ENCODE results near the gene MYADM. TPM values are rescaled to one million over a fixed set of nuclear protein-coding genes. Genes with fewer than 3 reads are reported as not detected.

The MYADM gene
- total RNA-seq, 1 experiment from 2014 or later, result 78.6 TPM

DNA sequence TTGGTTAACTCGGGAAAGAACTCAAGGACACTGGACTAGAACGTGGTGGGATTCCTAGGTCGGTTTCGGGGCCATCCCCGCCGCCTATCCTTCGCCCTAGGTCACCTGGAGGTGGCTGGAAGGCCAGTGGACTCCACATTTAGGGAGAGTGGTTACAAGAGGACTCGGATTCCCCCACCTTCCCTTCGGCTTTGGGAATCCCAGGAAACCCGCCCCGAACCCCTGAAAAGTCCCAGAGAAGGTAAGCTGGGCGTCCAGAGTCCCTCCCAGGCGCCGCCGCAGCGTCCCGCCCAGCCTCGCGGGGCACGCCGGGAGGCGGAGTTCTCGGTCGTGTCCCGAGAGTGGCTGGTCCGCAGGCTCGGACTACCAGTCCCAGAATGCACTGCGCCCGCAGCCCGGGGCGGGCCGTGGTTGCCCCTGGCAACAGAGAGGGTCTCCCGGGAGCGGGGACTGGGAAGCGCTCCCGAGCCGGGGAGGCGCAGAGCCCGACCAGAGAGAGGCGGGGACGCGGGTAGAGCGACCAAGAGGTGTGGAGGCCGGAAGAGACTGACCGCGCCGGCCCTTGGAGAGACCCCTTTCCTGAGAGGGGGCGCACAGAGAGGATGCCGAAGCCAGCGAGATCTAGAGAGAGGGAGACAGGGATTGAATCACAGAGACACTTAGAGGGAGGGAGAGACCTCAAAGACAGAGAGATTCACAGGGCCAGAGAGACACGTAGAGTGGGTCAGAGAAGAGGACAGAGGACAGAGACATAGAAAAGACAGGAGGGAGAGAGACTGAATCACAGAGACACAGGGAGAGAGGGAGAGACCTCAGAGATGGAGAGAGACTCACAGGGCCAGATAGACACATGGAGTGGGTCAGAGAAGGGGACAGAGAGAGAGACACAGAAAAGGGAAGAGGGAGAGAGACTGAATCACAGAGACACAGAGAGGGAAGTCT, 11.7 kb downstream of the MYADM start (continued):
- TF ChIP-seq, protein P1, sequence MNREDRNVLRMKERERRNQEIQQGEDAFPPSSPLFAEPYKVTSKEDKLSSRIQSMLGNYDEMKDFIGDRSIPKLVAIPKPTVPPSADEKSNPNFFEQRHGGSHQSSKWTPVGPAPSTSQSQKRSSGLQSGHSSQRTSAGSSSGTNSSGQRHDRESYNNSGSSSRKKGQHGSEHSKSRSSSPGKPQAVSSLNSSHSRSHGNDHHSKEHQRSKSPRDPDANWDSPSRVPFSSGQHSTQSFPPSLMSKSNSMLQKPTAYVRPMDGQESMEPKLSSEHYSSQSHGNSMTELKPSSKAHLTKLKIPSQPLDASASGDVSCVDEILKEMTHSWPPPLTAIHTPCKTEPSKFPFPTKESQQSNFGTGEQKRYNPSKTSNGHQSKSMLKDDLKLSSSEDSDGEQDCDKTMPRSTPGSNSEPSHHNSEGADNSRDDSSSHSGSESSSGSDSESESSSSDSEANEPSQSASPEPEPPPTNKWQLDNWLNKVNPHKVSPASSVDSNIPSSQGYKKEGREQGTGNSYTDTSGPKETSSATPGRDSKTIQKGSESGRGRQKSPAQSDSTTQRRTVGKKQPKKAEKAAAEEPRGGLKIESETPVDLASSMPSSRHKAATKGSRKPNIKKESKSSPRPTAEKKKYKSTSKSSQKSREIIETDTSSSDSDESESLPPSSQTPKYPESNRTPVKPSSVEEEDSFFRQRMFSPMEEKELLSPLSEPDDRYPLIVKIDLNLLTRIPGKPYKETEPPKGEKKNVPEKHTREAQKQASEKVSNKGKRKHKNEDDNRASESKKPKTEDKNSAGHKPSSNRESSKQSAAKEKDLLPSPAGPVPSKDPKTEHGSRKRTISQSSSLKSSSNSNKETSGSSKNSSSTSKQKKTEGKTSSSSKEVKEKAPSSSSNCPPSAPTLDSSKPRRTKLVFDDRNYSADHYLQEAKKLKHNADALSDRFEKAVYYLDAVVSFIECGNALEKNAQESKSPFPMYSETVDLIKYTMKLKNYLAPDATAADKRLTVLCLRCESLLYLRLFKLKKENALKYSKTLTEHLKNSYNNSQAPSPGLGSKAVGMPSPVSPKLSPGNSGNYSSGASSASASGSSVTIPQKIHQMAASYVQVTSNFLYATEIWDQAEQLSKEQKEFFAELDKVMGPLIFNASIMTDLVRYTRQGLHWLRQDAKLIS (CRISPR knock-in tag; IDR thresholded peaks at IDR 0.05; ENCODE audit: borderline replicate concordance), result no peak
- TF ChIP-seq, protein P2, sequence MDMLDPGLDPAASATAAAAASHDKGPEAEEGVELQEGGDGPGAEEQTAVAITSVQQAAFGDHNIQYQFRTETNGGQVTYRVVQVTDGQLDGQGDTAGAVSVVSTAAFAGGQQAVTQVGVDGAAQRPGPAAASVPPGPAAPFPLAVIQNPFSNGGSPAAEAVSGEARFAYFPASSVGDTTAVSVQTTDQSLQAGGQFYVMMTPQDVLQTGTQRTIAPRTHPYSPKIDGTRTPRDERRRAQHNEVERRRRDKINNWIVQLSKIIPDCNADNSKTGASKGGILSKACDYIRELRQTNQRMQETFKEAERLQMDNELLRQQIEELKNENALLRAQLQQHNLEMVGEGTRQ (CRISPR knock-in tag; IDR thresholded peaks at IDR 0.05), result peak; percentile 24; the same call in 1 of the 2 replicates
- peak; percentile 95 for TF ChIP-seq SP1 (CRISPR knock-in tag; conservative IDR thresholded peaks at IDR 0.05)
- no peak for TF ChIP-seq KAT7 (CRISPR knock-in tag; IDR thresholded peaks at IDR 0.05; ENCODE audit: borderline replicate concordance)
- TF ChIP-seq NR1H2 (CRISPR knock-in tag; IDR thresholded peaks at IDR 0.05), result no peak
- no peak for TF ChIP-seq TP53 (CRISPR knock-in tag; IDR thresholded peaks at IDR 0.05)
- TF ChIP-seq MYBL2 (CRISPR knock-in tag; IDR thresholded peaks at IDR 0.05), result no peak
- no peak; the same call in 1 of the 2 replicates for TF ChIP-seq ETV6 (CRISPR knock-in tag; IDR thresholded peaks at IDR 0.05)
- no peak for TF ChIP-seq FOXP1 (CRISPR knock-in tag; IDR thresholded peaks at IDR 0.05; ENCODE audit: borderline replicate concordance)
- no peak for TF ChIP-seq NFE2L1 (CRISPR knock-in tag; IDR thresholded peaks at IDR 0.05)
- TF ChIP-seq, protein P3, sequence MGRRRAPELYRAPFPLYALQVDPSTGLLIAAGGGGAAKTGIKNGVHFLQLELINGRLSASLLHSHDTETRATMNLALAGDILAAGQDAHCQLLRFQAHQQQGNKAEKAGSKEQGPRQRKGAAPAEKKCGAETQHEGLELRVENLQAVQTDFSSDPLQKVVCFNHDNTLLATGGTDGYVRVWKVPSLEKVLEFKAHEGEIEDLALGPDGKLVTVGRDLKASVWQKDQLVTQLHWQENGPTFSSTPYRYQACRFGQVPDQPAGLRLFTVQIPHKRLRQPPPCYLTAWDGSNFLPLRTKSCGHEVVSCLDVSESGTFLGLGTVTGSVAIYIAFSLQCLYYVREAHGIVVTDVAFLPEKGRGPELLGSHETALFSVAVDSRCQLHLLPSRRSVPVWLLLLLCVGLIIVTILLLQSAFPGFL (CRISPR knock-in tag; IDR thresholded peaks at IDR 0.05; ENCODE audit: borderline replicate concordance), result no peak
- no peak for TF ChIP-seq EMX1 (CRISPR knock-in tag; IDR thresholded peaks at IDR 0.05)
- TF ChIP-seq CREM (CRISPR knock-in tag; IDR thresholded peaks at IDR 0.05), result no peak
- TF ChIP-seq PRRX2 (CRISPR knock-in tag; IDR thresholded peaks at IDR 0.05), result no peak
- TF ChIP-seq, protein P4, sequence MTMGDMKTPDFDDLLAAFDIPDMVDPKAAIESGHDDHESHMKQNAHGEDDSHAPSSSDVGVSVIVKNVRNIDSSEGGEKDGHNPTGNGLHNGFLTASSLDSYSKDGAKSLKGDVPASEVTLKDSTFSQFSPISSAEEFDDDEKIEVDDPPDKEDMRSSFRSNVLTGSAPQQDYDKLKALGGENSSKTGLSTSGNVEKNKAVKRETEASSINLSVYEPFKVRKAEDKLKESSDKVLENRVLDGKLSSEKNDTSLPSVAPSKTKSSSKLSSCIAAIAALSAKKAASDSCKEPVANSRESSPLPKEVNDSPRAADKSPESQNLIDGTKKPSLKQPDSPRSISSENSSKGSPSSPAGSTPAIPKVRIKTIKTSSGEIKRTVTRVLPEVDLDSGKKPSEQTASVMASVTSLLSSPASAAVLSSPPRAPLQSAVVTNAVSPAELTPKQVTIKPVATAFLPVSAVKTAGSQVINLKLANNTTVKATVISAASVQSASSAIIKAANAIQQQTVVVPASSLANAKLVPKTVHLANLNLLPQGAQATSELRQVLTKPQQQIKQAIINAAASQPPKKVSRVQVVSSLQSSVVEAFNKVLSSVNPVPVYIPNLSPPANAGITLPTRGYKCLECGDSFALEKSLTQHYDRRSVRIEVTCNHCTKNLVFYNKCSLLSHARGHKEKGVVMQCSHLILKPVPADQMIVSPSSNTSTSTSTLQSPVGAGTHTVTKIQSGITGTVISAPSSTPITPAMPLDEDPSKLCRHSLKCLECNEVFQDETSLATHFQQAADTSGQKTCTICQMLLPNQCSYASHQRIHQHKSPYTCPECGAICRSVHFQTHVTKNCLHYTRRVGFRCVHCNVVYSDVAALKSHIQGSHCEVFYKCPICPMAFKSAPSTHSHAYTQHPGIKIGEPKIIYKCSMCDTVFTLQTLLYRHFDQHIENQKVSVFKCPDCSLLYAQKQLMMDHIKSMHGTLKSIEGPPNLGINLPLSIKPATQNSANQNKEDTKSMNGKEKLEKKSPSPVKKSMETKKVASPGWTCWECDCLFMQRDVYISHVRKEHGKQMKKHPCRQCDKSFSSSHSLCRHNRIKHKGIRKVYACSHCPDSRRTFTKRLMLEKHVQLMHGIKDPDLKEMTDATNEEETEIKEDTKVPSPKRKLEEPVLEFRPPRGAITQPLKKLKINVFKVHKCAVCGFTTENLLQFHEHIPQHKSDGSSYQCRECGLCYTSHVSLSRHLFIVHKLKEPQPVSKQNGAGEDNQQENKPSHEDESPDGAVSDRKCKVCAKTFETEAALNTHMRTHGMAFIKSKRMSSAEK (CRISPR knock-in tag; IDR thresholded peaks at IDR 0.05; ENCODE audit: borderline replicate concordance), result no peak
- TF ChIP-seq, protein P5, sequence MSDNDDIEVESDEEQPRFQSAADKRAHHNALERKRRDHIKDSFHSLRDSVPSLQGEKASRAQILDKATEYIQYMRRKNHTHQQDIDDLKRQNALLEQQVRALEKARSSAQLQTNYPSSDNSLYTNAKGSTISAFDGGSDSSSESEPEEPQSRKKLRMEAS (CRISPR knock-in tag; IDR thresholded peaks at IDR 0.05), result peak; percentile 30; the same call in 1 of the 2 replicates
- TF ChIP-seq, protein P6, sequence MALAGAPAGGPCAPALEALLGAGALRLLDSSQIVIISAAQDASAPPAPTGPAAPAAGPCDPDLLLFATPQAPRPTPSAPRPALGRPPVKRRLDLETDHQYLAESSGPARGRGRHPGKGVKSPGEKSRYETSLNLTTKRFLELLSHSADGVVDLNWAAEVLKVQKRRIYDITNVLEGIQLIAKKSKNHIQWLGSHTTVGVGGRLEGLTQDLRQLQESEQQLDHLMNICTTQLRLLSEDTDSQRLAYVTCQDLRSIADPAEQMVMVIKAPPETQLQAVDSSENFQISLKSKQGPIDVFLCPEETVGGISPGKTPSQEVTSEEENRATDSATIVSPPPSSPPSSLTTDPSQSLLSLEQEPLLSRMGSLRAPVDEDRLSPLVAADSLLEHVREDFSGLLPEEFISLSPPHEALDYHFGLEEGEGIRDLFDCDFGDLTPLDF (CRISPR knock-in tag; IDR thresholded peaks at IDR 0.05), result no peak
- TF ChIP-seq RORB (CRISPR knock-in tag; IDR thresholded peaks at IDR 0.05), result no peak
- TF ChIP-seq, protein P7, sequence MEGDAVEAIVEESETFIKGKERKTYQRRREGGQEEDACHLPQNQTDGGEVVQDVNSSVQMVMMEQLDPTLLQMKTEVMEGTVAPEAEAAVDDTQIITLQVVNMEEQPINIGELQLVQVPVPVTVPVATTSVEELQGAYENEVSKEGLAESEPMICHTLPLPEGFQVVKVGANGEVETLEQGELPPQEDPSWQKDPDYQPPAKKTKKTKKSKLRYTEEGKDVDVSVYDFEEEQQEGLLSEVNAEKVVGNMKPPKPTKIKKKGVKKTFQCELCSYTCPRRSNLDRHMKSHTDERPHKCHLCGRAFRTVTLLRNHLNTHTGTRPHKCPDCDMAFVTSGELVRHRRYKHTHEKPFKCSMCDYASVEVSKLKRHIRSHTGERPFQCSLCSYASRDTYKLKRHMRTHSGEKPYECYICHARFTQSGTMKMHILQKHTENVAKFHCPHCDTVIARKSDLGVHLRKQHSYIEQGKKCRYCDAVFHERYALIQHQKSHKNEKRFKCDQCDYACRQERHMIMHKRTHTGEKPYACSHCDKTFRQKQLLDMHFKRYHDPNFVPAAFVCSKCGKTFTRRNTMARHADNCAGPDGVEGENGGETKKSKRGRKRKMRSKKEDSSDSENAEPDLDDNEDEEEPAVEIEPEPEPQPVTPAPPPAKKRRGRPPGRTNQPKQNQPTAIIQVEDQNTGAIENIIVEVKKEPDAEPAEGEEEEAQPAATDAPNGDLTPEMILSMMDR (IDR thresholded peaks at IDR 0.05), result no peak
- TF ChIP-seq, protein P8, sequence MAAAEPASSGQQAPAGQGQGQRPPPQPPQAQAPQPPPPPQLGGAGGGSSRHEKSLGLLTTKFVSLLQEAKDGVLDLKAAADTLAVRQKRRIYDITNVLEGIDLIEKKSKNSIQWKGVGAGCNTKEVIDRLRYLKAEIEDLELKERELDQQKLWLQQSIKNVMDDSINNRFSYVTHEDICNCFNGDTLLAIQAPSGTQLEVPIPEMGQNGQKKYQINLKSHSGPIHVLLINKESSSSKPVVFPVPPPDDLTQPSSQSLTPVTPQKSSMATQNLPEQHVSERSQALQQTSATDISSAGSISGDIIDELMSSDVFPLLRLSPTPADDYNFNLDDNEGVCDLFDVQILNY (CRISPR knock-in tag; IDR thresholded peaks at IDR 0.05), result peak; percentile 88
- no peak for TF ChIP-seq ESRRA (CRISPR knock-in tag; IDR thresholded peaks at IDR 0.05; ENCODE audit: borderline replicate concordance)

Measured in WTC11 (cell line).